DMS79 treated with DMSO at 0.1 percent for 48 hours (cell line): ENCODE results near the gene LMBR1L.

Experiments
- DNase-seq: peaks from one replicate; lab custom pipeline; 2025; lab: John Stamatoyannopoulos, UW

Gene LMBR1L

DNA sequence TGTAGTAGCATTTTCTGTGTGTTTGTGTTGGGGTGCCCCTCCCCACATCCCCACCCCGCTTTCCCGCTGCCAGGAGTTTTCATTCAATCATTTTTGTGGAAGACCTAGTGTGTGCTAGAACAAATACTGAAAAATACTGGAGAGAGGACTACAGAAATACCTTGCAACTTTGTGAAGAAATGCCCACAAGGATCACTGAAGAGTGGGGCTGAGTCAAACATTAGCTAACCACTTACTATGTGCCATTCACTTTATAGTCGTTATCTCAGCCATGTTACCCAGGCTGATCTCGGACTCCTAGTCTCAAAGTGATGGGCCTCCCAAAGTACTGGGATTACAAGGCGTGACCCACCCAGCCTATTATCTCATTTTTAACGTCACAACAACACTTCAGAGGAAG, 559 bp upstream of the LMBR1L start:
- DNase-seq, result no peak

DNA sequence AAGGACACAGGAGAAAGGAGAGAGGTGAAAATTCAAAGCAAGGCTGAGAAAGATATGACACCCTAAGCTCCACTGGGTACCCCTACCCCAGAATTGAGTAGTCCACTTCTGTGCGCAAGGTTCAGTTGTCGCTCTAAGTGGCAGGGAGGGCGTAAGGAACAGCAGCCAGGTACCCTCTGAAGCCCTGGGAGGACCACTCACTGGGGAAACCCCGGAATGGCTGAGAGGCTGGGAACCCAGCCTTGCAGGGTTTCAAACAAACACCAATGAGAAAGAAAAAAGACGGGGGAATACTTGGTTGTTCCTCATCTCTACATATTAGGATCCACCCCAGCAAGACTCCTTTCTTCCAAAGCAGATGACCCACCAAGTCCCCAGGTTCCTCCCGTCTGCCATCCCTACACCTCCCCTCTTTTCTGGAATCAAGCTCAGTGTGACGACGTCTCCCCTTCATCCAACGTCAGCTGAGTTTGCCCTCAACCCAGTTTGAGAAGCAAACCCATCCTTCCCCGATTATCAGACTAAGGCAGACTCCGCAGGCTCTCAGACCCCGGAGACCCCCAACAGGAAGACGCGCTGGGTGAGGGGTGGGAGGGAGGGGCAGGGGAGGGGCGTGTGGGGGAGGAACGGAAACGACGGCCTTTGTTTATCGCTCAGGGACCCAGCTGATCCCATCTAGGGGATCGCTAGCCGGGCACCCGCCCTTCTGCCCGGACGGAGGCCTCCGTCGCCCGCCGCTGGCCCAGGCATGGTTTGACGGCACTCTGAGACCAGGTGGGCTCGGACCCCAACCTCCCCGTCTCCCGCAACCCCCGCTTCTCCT, 795 bp downstream of the LMBR1L start:
- peak; percentile 43 for DNase-seq

DNA sequence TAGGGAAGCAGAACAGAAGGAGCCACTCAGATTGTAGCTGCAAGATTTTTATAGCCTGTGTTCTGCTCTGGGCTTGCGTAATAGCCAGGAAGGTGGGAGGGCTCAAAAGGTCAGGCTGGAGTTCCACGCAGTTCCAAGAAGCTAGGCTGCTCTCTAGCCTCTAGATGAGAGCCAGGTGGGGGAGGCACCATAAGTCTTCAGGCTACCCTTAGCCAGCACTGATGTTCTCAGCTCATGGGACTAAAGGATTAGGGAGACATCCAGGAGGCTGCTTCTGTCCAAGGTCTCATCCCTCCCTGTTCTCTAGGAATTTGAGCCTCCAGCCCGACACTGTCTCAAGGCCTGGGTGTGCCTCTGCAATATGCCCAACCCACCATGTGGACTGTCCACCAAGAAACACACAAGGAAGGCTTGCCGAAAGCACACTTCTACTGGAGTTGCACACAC, 1.7 kb downstream of the LMBR1L start:
- DNase-seq, result no peak

DNA sequence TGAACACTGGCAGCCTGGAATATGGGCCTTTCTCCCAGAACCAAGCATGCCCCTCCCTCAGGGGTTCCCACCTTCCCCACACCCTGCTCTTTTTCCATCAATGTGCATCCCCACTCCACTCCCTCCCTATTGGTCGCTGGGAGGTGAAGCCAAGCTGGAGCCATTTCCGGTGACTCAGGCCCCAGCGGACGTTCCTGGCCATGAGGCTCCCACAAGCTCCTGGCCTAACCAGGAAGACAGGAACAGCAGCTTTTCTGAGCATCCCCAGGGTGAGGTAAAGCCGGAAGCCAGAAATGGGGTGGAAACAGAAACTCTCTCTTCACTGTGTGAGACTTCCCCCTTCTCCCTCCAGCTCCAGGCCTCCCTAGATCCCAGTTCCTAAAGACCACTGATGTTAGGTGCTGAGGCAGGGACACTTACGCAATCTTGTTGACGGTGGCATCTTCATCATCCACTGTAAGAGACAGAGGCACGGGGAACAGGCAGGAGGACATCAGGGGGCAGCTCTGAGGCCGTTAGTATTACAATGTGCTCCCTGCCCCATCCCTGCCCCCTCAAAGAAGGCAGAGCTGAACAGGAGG, 5.1 kb downstream of the LMBR1L start:
- no peak for DNase-seq

DNA sequence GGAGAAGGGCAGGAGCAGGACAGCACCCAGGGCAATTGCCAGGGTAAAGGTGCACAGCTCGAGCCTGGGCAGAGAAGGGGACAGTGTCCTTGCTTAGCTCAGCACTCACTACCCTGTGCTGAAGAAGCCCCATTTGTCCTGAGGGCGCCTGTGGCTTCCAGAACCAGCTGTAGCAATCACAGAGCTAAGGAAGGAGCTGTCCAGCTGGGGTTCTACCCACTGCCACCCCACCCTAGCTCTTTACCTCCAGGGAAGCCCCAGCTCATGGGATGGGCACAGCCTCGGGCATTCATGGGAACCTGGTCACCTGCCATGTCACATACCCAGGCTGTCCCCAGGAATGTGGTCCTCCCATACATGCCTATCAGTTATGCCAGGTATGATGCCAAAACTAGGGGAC, 5.8 kb downstream of the LMBR1L start:
- no peak for DNase-seq

DNA sequence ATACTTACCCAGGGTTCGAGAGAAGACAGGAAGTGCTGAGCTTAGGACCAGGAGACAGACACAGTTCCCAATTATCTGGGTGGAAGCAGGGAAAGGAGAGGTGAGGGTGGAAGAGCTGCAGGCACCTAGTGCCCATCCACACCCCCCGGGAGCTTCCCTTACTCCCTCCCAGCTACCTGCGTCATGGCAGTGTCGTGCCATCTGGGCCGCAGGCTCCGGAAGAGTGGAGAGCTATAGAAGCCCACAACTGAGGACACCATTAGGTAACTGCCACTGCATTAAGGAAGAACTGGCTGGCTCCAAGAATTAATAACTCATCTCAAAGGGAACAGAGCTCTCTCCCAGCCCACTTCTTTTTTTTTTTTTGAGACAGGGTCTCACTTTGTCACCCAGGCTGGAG, 10.3 kb downstream of the LMBR1L start:
- no peak for DNase-seq

DNA sequence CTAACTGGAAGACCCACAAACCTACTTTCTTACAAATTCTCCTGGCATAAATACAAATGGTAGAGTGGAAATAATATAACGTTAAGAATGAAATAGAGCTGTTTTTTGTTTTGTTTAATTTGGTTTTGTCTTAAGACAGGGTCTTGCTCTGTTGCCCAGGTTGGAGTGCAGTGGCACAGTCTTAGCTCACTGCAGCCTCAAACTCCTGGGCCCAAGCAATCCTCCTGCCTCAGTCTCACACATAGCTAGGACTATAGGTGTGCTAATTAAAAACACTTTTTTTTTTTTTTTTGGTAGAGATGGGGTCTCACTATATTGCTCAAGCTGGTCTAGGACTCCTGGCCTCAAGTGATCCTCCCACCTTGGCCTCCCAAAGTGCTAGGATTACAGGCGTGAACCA, 11.9 kb downstream of the LMBR1L start:
- no peak for DNase-seq

DNA sequence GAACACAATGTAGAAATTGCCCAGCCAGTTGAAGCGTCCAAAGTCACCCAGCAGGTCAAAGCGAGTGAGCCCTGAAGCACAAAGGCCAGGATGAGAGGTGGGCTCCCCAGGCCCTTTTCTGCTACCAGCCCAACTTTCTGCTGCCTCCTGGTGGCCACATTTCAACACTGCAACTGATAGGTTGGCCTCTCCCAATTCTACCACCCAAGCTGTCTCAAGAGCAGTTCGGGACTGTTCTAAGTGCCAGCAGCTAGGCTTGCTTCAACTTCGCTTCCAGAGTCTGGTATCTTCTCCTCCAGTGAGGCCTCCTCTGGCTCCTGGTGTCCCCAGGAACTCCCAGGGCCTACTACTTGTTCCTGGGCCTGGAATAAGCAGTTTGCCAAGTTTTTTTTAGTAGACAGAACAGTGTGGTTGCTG, 12.6 kb downstream of the LMBR1L start:
- DNase-seq, result no peak

DNA sequence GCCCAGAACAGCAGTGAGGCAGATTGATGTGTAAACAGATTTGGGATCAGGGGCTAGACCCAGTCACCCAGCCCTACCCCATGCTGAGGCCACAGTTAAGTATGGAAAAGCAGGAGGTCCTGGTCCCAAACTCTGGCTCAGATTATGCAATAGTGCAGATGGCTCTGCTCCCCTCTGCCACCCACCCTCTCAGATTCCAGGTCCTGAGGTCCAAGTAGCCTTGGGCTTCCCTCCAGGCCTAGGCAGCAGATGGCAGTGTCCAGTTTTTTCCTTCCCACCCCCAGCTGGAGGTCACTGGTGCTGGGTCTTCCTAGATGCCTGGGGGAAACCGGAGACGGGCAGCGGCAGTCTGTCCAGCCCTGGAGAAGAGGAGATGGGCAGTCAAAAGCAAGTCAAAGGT, 13.3 kb downstream of the LMBR1L start:
- no peak for DNase-seq

DNA sequence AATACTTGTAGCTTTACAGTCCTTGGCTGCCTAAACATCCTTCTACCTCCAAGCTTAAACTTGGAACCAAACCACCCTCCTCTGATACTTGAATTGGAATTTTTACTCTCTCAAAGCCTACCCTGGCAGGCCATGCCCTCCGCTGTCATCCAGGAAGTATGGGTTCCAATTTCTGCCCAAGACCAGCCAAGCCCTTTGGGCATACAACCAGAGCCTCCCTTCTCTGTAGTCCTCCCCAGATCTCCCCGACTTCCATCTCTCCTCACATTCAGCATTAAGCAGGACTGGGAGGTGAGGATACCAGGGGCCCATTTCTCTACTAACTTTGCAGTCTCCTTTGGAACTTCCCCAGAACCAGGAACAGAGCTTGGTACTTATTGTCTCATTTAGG, 15.7 kb downstream of the LMBR1L start:
- no peak for DNase-seq

DNA sequence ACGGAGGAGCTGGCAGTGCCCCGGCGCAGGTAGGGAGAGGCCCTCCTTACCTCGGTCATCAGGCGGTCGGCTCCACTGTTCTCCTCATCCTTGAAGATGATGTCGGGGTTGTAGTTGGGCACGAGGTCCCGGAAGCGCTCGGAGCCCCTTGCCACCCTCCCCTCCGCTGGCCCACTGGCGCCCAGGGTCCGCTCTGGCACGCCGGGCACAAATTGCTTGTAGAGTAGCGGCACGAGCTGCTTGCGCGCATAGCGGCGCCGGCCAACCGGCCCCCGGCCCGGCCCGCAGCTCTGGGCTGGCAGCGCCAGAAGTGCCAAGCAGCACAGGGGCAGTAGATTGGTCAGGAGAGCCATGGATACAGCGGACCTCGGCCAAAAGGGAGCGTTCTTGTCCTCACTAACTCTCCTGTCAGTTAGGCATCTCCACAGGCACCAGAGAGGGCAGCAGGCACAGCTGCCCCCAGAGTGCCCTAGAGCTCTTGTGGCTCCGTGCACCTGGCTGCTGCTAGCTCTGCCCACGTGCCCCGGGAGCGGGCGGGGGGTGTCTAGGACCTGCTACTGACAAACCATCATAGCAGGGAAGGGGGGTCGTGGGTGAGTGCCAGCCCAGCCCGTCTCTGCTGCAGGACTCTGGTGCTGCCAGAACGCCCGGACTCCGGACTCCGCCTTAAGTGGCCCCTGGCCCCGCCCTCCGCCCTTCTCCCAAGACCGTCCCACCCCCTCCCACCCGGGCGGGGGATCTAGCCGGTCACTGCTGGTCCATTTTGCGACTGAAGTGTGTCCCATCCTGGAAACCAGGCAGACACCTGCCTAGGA, 16.3 kb downstream of the LMBR1L start, which contains the start of gene DHH:
TSS of gene DHH (minus strand) at position 642 of the 815 bp plus-strand sequence. CDS start at position 353, 289 bp downstream.
- DNase-seq, result peak; percentile 60

DNA sequence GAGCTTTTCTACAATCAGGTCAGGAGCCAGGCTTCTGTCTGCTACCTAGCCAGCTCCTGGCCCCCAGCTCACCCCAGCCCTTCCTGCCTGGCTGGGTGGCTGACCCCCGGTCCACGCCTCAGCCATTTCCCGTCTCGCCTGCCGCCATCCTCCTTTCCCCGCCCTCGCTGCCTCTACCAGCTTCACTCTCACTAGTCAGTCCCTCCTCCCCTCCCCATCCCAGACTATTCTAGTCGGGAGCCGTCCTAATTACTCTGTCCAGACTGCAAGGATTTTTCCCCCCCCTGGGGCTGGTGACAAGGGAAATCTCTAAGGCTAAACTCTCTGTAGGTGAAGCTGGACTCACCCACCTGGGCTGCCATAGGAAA, 16.9 kb downstream of the LMBR1L start:
- peak; percentile 75 for DNase-seq

DNA sequence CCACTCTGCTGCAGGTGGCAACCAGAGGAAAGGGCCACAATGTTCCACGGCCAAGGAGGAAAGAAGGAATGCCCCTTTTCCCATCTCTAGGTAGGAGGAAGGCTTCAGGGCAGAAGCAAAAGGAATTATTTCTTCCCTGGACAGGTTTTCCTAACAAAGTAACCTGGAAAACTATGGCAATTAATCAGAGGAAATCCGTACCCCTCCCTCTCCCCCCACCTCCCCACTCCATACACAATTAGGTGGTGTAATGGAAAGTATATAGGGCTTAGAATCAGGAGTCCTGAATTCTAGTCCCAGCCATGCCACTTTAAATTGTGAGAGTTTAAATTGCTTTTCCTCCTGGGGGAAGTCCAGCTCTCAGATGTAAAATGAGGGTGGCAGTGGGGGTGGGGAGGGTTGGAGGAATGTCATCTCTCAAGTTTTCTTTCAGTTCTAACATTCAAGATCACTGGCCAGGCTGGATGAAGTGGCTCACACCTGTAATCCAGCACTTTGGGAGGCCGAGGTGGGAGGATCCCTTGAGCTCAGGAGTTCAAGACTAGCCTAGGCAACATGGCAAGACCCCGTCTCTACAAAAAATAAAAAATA, 17.7 kb downstream of the LMBR1L start:
- no peak for DNase-seq

DNA sequence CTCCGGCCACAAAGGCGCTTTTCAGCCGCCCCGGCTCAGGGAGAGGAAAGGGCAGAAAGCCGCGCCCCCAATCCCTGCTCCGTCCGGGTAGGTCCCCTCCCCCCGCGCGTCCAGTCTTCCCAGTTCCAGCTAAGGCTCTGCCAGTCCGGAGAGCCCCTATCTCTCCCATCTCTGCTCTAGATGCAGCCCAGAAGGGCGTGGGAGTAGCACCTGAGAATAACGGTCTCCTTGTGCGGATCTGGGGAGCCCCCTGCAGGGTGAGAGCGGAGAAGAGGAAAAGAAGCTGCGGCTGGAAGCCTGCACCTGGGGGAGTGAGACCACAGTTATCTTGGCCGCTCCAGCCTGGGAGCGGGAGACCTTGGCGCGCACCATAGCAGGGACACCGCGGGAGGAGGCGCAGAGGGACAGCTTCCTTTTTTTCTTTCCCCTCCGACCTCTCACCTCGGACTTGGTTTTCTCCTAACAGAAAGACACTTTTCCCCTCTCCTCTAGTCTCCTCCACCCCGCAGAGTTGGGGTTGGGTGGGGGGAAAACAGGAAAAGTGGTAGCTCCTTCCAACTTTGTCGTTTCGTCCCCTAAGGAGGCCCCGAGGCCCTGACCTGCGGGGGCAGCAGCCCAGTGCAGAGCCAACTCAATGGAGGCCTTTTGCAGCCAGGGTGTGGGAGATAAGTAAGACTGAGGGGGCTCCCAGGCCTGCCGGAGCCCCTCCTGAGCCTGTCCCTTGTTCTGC, 18.4 kb downstream of the LMBR1L start:
- no peak for DNase-seq

DNA sequence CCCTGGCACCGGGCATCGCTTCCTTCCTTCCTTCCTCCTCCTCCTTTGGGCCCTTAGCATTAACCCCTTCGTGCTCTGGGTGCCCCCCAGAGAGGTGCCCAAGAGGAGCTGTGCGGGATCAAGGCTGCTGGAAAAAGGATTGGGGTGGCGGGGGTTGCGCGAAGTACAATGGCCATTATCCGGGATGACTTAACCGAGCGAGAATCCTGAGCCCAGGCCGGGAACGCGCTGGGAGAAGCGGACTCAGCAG, 18.9 kb downstream of the LMBR1L start:
- DNase-seq, result no peak

DNA sequence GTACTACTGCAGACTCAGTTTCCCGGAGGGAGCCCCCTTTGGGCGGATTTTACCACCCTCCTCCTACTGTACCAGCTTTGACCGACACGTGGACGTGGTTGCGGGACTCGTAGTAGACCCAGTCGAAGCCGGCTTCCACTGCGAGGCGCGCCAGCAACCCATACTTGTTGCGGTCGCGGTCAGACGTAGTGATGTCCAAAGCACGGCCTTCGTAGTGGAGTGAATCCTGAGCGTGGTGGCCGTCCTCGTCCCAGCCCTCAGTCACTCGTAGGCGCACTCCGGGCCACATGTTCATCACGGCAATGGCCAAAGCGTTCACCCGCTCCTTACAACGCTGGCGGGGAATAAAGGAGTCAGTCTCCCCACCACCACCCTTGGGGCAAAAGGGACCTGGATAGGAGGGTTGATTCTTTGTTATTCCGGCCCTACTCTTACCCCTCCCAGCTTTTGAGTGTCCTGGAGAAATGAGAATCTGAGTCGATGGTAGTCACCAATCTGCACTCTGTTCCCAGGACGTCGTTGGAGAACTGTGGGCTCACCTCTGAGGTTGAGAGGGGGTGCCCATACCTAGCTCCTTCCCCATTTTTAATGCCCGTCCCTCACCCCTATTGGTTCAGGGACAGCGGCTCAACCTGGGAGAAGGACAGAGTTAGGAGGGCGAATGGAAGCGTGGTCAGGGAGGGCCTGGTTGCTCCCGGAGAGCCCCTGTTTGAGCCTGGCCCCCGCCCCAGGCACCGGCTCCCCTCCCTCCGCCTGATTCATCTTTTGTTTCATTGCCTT, 19.4 kb downstream of the LMBR1L start:
- DNase-seq, result no peak

DNA sequence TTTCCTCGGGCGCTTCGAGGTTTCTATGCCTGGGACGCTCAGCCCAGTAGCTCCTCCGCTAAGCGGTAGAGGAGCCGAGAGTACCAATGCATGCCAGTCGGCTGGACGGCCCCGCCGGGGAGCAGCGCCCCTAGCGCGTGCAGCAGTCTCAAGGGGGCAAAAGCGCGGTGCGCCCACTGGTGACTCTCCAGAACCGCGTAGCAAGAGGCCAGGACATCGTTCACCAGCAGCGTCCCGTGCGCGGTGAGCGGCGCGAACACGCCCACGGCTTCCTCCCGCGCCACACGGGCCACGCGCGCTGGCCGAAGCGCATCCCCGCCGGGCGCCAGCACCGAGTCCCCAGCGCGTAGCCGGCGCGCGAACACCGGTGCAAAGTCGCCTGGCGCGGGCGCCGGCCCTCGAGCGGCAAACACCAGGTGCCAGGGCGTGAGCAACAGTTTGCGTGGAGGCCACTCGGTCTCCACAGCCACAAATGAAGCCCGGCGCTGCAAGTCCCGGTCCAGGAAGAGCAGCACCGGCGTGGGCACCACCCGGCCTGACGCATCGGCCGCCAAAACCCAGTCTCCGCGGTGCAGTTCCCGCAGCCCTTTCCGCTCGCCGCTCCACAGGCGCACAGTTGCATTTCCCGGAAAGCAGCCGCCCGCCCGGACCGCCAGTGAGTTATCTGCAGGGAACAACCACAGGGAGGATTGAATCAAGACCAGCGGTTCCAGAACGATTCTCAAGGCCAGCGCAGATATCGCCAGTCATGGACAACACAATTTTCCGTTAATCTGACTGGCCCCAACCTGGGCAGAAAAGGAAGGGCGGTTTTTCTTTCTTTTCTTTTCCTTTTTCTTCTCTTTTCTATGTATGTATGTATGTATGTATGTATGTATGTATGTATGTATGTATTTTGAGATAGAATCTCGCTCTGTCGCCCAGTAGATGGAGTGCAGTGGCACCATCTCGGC, 20.6 kb downstream of the LMBR1L start:
- no peak for DNase-seq

DNA sequence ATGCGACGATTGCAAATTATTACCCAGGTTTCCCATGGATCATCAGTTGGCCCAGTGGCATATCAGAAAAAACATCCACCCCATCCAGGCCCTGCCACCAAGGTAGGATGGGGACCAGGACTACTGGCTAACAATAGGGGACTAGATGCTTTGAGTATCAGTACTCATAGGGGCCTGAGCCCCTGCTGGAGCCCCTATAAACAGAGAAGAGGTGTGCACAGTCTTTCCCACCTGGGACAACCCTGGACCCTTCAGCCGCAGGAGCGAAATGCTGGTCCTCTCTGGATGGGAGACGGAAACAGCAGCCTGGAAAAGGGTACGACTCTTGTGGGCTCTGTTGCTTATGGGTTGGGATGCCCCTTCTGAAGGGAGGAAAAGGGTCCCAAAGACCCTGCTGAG, 21.7 kb downstream of the LMBR1L start:
- no peak for DNase-seq

DNA sequence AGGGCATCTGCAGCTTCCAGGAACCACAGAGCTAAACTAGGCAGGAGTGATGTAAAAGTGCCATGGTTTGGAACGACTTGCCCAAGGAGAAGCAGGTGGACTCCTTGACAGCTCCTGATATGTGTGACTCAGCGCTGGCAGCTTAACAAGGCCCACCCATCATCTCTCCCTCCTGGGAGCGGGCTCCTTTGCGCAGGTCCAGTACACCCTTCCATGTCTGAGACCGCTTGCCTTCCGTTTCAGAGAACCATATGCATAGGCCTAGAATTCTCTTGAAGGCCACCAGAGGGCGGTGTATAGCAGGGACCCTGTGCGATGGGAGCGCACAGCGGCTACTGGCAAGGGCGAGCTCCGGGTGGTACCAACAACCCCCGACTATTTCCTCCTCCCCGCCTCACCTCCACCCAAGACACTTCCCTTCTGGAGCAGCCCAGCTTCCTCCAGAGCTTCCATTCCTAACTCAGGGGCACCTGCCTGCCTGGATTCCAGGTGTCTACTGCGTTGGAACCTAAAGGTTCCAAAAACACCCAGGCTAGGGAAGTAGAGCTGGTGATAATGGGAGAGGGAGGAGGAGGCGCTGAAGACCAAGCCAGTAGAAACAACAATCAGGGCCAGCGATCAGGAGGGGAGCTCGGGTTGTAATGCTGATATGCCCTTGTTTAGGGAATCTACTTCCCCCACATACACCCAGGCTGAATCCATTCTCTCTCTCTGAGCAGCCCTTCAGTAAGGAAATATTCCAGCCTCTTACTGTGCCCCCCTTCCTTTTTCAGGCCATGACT, 22.3 kb downstream of the LMBR1L start:
- peak; percentile 99 for DNase-seq
